HepG2 (cell line): ENCODE measurements around the gene GALNT12. TPM values are rescaled to one million over a fixed set of nuclear protein-coding genes. Genes with fewer than 3 reads are reported as not detected.

ENCODE experiments used
- CCAR2 ChIP-seq: fragments of 200-400 bp; formaldehyde crosslinking; optimal IDR thresholded peaks from 2 replicates; pipeline ENCODE3; 2018; ENCODE audit warnings: low read depth, mild to moderate bottlenecking, low read length, moderate library complexity
- LBX2 ChIP-seq: sonication (generic); formaldehyde crosslinking; IDR thresholded peaks from 2 replicates; pipeline ENCODE4 v1.5.0; 2020; ENCODE audit warnings: missing genetic modification reagents, mild to moderate bottlenecking, borderline replicate concordance
- NR2F2 ChIP-seq: IDR thresholded peaks from 2 replicates; pipeline ENCODE4 v1.6.1; 2012; ENCODE audit warnings: low read depth, inconsistent platforms, borderline replicate concordance
- SIN3A ChIP-seq: IDR thresholded peaks from 2 replicates; pipeline ENCODE4 v1.6.1; 2011; ENCODE audit warnings: low read depth, mild to moderate bottlenecking, control low read depth, low read length, borderline replicate concordance
- TARDBP ChIP-seq: sonication (generic); formaldehyde crosslinking; IDR thresholded peaks from 2 replicates; pipeline ENCODE4 v1.8.0; 2022; ENCODE audit warnings: mild to moderate bottlenecking, missing genetic modification reagents
- ZFP82 ChIP-seq: sonication (generic); formaldehyde crosslinking; IDR thresholded peaks from 2 replicates; pipeline ENCODE4 v1.5.1; 2020; ENCODE audit warnings: mild to moderate bottlenecking, missing genetic modification reagents, borderline replicate concordance
- ZHX1 ChIP-seq: sonication (generic); formaldehyde crosslinking; IDR thresholded peaks from 2 replicates; pipeline ENCODE4 v1.8.1; 2022; ENCODE audit warnings: low read depth, mild to moderate bottlenecking, missing genetic modification reagents
- ZNF136 ChIP-seq: sonication (generic); formaldehyde crosslinking; IDR thresholded peaks from 2 replicates; pipeline ENCODE4 v1.8.1; 2022; ENCODE audit warnings: low read depth, mild to moderate bottlenecking, moderate library complexity, missing genetic modification reagents
- ZNF225 ChIP-seq: sonication (generic); formaldehyde crosslinking; IDR thresholded peaks from 2 replicates; pipeline ENCODE4 v1.4.0; 2020; ENCODE audit warnings: mild to moderate bottlenecking, missing genetic modification reagents
- ZNF280D ChIP-seq: sonication (generic); formaldehyde crosslinking; IDR thresholded peaks from 2 replicates; pipeline ENCODE4 v1.5.1; 2020; ENCODE audit warnings: mild to moderate bottlenecking, missing genetic modification reagents
- ZNF557 ChIP-seq: sonication (generic); formaldehyde crosslinking; IDR thresholded peaks from 2 replicates; pipeline ENCODE4 v1.4.0; 2020; ENCODE audit warnings: missing genetic modification reagents
- polyA plus RNA-seq, 8 experiments: library from polyadenylated mRNA; depleted of rRNA in 3 of 8; stranded (reverse) in 7 of 8; unstranded in 1 of 8; fragments of >200 nt; fragmentation: Illumina TruSeq in 4 of 8; extraction: Trizol in 4 of 8; gene quantifications; 2 replicates each; pipeline versions ENCODE4 v1.2.1 to v1.2.3, GENCODE V29; 2011 to 2016; ENCODE audit warnings: low read depth in 4 of 8, missing spikeins in 1 of 8, mixed read lengths in 1 of 8; ENCODE audit not compliant: insufficient read depth in 1 of 8
- total RNA-seq, 5 experiments: library from RNA; depleted of rRNA; stranded (reverse); fragments of >200 nt; fragmentation: Illumina TruSeq; extraction: Trizol; gene quantifications; 2 replicates each; pipeline ENCODE4 v1.2.3, GENCODE V29; 2016; ENCODE audit warnings: low read depth in 1 of 5
- TF ChIP-seq, protein P1 (sequence below): sonication (generic); formaldehyde crosslinking; IDR thresholded peaks from 2 replicates; pipeline ENCODE4 v1.4.0; 2020; ENCODE audit warnings: missing genetic modification reagents; ENCODE audit errors: not compliant biosample characterization

The GALNT12 gene
- total and polyA plus RNA-seq, 2 of the 13 experiments (the other 11 are each of a cell fraction or from before 2014, with no cell fraction given) = 0.07 TPM; not detected in 1

DNA sequence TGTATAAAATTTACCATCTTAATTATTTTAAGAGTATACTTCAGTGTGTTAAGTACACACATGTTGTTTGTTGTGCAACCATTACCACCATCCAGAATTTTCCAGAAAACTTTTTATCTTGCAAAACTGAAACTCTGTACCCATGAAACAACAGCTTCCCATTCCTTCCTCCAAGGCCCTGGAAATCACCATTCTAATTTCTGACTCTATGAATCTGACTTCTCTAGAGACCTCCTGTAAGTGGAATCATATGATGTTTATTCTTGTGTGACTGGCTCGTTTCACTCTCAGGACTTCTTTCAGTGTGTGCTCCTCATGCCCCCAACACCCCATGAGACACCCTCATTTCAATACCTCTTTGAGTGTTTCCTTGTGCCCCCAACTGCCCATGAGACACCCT lies 75.8 kb downstream of the GALNT12 start (continued):
- TF ChIP-seq ZNF225 (CRISPR knock-in tag) (no peak), ZFP82 (CRISPR knock-in tag) (no peak), ZNF557 (CRISPR knock-in tag) (no peak), CCAR2 (no peak), NR2F2 (no peak), ZHX1 (CRISPR knock-in tag) (no peak), SIN3A (no peak), ZNF280D (CRISPR knock-in tag) (no peak), LBX2 (no peak), ZNF136 (no peak), TARDBP (CRISPR knock-in tag) (no peak)
- TF ChIP-seq, protein P1, sequence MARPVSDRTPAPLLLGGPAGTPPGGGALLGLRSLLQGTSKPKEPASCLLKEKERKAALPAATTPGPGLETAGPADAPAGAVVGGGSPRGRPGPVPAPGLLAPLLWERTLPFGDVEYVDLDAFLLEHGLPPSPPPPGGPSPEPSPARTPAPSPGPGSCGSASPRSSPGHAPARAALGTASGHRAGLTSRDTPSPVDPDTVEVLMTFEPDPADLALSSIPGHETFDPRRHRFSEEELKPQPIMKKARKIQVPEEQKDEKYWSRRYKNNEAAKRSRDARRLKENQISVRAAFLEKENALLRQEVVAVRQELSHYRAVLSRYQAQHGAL (CRISPR knock-in tag) = no peak
